HEK293 (cell line): ENCODE data around the gene BCL6.

ENCODE experiments used
- KLF9 ChIP-seq: fragments of 450-650 bp; formaldehyde crosslinking; IDR thresholded peaks from 2 replicates; pipeline ENCODE4 v1.5.1; 2016; ENCODE audit warnings: missing biosample characterization, missing genetic modification characterization, low read depth
- ZBTB26 ChIP-seq: fragments of 450-650 bp; formaldehyde crosslinking; optimal IDR thresholded peaks from 2 replicates; pipeline ENCODE3; 2016; ENCODE audit warnings: missing biosample characterization, mild to moderate bottlenecking, missing genetic modification characterization
- ZBTB48 ChIP-seq: fragments of 450-650 bp; formaldehyde crosslinking; IDR thresholded peaks from 2 replicates; pipeline ENCODE4 v1.5.1; 2016; ENCODE audit warnings: missing biosample characterization, missing genetic modification characterization
- ZBTB7A ChIP-seq: fragments of 450-650 bp; formaldehyde crosslinking; IDR thresholded peaks from 2 replicates; pipeline ENCODE4 v1.5.1; 2016; ENCODE audit warnings: low read depth, missing biosample characterization, missing genetic modification characterization
- ZNF138 ChIP-seq: fragments of 450-650 bp; formaldehyde crosslinking; IDR thresholded peaks from 2 replicates; pipeline ENCODE4 v1.5.1; 2016; ENCODE audit warnings: missing biosample characterization, missing genetic modification characterization, borderline replicate concordance
- ZNF280D ChIP-seq: fragments of 450-650 bp; formaldehyde crosslinking; IDR thresholded peaks from 2 replicates; pipeline ENCODE4 v1.5.1; 2016; ENCODE audit warnings: missing biosample characterization, missing genetic modification characterization
- ZNF529 ChIP-seq: fragments of 450-650 bp; formaldehyde crosslinking; IDR thresholded peaks from 2 replicates; pipeline ENCODE4 v1.5.1; 2017; ENCODE audit warnings: missing genetic modification characterization, missing biosample characterization; ENCODE audit not compliant: insufficient replicate concordance
- ZSCAN30 ChIP-seq: fragments of 450-650 bp; IDR thresholded peaks from 2 replicates; pipeline ENCODE4 v1.5.1; 2018; ENCODE audit warnings: missing biosample characterization, mild to moderate bottlenecking, missing genetic modification characterization, moderate library complexity
- TF ChIP-seq, protein P1 (sequence below): fragments of 450-650 bp; formaldehyde crosslinking; IDR thresholded peaks from 2 replicates; pipeline ENCODE4 v1.5.1; 2016; ENCODE audit warnings: missing biosample characterization, missing genetic modification characterization, low read depth
- TF ChIP-seq, protein P2 (sequence below): fragments of 450-650 bp; IDR thresholded peaks from 2 replicates; pipeline ENCODE4 v1.5.1; 2018; ENCODE audit warnings: missing biosample characterization, mild to moderate bottlenecking, missing genetic modification characterization
- TF ChIP-seq, protein P3 (sequence below): fragments of 450-650 bp; formaldehyde crosslinking; IDR thresholded peaks from 2 replicates; pipeline ENCODE4 v1.5.1; 2016; ENCODE audit warnings: missing biosample characterization, missing genetic modification characterization

GRCh38 chr3:187679638-187680396, 65.5 kb downstream of the BCL6 start:
- TF ChIP-seq ZBTB26: no peak
- TF ChIP-seq, protein P1, sequence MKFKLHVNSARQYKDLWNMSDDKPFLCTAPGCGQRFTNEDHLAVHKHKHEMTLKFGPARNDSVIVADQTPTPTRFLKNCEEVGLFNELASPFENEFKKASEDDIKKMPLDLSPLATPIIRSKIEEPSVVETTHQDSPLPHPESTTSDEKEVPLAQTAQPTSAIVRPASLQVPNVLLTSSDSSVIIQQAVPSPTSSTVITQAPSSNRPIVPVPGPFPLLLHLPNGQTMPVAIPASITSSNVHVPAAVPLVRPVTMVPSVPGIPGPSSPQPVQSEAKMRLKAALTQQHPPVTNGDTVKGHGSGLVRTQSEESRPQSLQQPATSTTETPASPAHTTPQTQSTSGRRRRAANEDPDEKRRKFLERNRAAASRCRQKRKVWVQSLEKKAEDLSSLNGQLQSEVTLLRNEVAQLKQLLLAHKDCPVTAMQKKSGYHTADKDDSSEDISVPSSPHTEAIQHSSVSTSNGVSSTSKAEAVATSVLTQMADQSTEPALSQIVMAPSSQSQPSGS: no peak
- no peak for TF ChIP-seq KLF9 (tag by site-specific recombination)
- TF ChIP-seq ZNF529 (tag by site-specific recombination): no peak
- TF ChIP-seq, protein P2, sequence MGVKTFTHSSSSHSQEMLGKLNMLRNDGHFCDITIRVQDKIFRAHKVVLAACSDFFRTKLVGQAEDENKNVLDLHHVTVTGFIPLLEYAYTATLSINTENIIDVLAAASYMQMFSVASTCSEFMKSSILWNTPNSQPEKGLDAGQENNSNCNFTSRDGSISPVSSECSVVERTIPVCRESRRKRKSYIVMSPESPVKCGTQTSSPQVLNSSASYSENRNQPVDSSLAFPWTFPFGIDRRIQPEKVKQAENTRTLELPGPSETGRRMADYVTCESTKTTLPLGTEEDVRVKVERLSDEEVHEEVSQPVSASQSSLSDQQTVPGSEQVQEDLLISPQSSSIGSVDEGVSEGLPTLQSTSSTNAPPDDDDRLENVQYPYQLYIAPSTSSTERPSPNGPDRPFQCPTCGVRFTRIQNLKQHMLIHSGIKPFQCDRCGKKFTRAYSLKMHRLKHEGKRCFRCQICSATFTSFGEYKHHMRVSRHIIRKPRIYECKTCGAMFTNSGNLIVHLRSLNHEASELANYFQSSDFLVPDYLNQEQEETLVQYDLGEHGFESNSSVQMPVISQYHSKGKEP: no peak
- TF ChIP-seq ZNF280D: 0 out of 2 replicates have a peak, but pooled peaks have one; percentile 27
- TF ChIP-seq, protein P3, sequence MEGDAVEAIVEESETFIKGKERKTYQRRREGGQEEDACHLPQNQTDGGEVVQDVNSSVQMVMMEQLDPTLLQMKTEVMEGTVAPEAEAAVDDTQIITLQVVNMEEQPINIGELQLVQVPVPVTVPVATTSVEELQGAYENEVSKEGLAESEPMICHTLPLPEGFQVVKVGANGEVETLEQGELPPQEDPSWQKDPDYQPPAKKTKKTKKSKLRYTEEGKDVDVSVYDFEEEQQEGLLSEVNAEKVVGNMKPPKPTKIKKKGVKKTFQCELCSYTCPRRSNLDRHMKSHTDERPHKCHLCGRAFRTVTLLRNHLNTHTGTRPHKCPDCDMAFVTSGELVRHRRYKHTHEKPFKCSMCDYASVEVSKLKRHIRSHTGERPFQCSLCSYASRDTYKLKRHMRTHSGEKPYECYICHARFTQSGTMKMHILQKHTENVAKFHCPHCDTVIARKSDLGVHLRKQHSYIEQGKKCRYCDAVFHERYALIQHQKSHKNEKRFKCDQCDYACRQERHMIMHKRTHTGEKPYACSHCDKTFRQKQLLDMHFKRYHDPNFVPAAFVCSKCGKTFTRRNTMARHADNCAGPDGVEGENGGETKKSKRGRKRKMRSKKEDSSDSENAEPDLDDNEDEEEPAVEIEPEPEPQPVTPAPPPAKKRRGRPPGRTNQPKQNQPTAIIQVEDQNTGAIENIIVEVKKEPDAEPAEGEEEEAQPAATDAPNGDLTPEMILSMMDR: peak; percentile 81
- TF ChIP-seq ZBTB48: no peak
- no peak for TF ChIP-seq ZSCAN30
- TF ChIP-seq ZNF138 (tag by site-specific recombination): no peak
- TF ChIP-seq ZBTB7A (tag by site-specific recombination): no peak
